MM.1S (cell line): ENCODE data around the gene PITPNM3.
A peak's percentile ranks its signal among the peaks of the same experiment; 100 is the strongest.

Experiments
- DNase-seq: peaks from one replicate; pipeline ENCODE4 v3.0.0-alpha.2; 2015
- H2AFZ ChIP-seq: fragments of 300-600 bp; sonication (generic); 2 replicates; pipeline ENCODE4 v1.6.0; 2016; ENCODE audit warnings: antibody characterized with exemption, low read length
- H3F3A ChIP-seq: fragments of 300-600 bp; sonication (generic); 2 replicates; pipeline ENCODE4 v1.6.1; 2016; ENCODE audit warnings: mild to moderate bottlenecking, antibody characterized with exemption, low read length, moderate library complexity, mixed read lengths; ENCODE audit not compliant: insufficient read depth
- H3K27ac ChIP-seq: fragments of 300-600 bp; sonication (generic); 2 replicates; pipeline ENCODE4 v1.5.1; 2016; ENCODE audit warnings: mild to moderate bottlenecking, low read length
- H3K27me3 ChIP-seq: fragments of 300-600 bp; sonication (generic); replicated peaks from 2 replicates; pipeline ENCODE4 v1.6.0; 2016; ENCODE audit warnings: low read length; ENCODE audit not compliant: insufficient read depth
- H3K36me3 ChIP-seq: fragments of 300-600 bp; sonication (generic); replicated peaks from 2 replicates; pipeline ENCODE4 v1.6.1; 2016; ENCODE audit warnings: mild to moderate bottlenecking, low read length, mixed read lengths; ENCODE audit not compliant: insufficient read depth
- H3K4me1 ChIP-seq: fragments of 300-600 bp; sonication (generic); 2 replicates; pipeline ENCODE4 v1.6.1; 2016; ENCODE audit warnings: low read length, mixed read lengths
- H3K4me2 ChIP-seq: fragments of 300-600 bp; sonication (generic); 2 replicates; pipeline ENCODE4 v1.6.0; 2016; ENCODE audit warnings: low read depth, low read length
- H3K4me3 ChIP-seq: fragments of 300-600 bp; sonication (generic); 2 replicates; pipeline ENCODE4 v1.5.1; 2016; ENCODE audit warnings: low read length, mixed read lengths
- H3K79me2 ChIP-seq: fragments of 300-600 bp; sonication (generic); 2 replicates; pipeline ENCODE4 v1.6.1; 2016; ENCODE audit warnings: mixed run types, low read length, mixed read lengths
- H3K9ac ChIP-seq: fragments of 300-600 bp; sonication (generic); 2 replicates; pipeline ENCODE4 v1.6.1; 2016; ENCODE audit warnings: low read length, mixed read lengths
- H3K9me2 ChIP-seq: fragments of 300-600 bp; sonication (generic); replicated peaks from 2 replicates; pipeline ENCODE4 v1.6.1; 2016; ENCODE audit warnings: mild to moderate bottlenecking, low read length, mixed read lengths; ENCODE audit not compliant: insufficient read depth
- H3K9me3 ChIP-seq: fragments of 300-600 bp; sonication (generic); replicated peaks from 2 replicates; pipeline ENCODE4 v1.6.1; 2016; ENCODE audit warnings: mild to moderate bottlenecking, low read length, mixed read lengths; ENCODE audit not compliant: insufficient read depth
- H4K20me1 ChIP-seq: fragments of 300-600 bp; sonication (generic); 2 replicates; pipeline ENCODE4 v1.6.1; 2016; ENCODE audit warnings: mild to moderate bottlenecking, low read length, moderate library complexity, mixed read lengths; ENCODE audit not compliant: insufficient read depth
- CTCF ChIP-seq: fragments of 300-600 bp; sonication (generic); IDR thresholded peaks from 2 replicates; pipeline ENCODE4 v1.5.1; 2016; ENCODE audit warnings: antibody characterized with exemption, low read length, mixed read lengths
- EZH2 ChIP-seq: fragments of 300-600 bp; sonication (generic); optimal IDR thresholded peaks from 2 replicates; pipeline ENCODE3; 2017; ENCODE audit warnings: low read depth, mild to moderate bottlenecking, antibody characterized with exemption, low read length, mixed read lengths
- EZH2phosphoT487 ChIP-seq: fragments of 300-600 bp; sonication (generic); IDR thresholded peaks from 2 replicates; pipeline ENCODE4 v1.6.1; 2018; ENCODE audit warnings: antibody characterized with exemption, low read length

PITPNM3 gene

DNA sequence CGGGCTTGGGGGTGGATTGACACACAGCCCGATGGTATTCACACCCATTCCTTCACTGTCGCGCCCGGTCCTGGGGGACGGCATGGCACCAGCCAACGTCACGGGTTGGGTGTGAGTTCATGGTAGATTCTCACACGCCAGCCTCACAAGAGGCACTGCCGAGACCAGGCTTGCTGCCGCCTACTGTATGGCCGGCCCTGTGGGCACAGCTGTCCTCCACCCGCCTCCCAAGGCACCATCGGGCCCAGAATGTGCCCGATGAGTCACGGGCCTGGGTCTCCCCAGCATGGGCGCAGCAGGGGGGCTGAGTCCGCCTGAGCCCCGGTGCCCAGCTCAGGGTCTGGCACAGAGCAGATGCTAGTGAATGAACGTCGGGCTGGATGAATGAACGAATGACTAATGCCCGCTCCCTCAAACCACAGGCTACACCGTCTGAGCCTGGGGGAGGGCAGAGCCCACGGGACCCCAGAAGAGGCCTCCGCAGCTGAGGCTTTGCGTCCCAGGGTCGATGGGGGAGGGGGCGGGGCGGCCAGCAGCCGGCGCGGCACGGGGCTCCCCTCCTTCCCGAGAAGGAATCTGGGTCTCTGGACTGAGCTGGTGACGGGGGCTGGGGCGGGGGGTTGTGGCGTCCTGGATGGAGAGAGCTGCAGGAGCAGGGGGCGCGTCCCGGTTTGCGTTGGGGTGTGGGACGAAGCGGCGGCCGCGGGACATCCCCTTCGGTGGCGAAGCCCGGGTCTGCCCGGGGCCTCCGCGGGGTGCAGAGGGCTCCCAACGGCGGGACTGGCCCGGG, 829 bp downstream of the PITPNM3 start:
- H3K27me3 ChIP-seq = peaks cover 51% of the 10 kb centered on the region
- no peak overlapping the region for H2AFZ ChIP-seq
- DNase-seq = no peak
- H3K9me2 ChIP-seq = no peaks in the 10 kb centered on the region
- no peaks in the 10 kb centered on the region for H3K36me3 ChIP-seq
- H3K4me2 ChIP-seq = peak overlapping the region; percentile 9; the same call in 1 of the 2 replicates
- H3K9me3 ChIP-seq = no peaks in the 10 kb centered on the region
- no peaks in the 10 kb centered on the region for H4K20me1 ChIP-seq
- H3K9ac ChIP-seq = no peak overlapping the region
- no peaks in the 10 kb centered on the region for H3K4me1 ChIP-seq
- TF ChIP-seq EZH2 (peak; percentile 91), CTCF (no peak), EZH2phosphoT487 (0 out of 2 replicates have a peak, but pooled peaks have one; percentile 49)
- H3K27ac ChIP-seq = no peak overlapping the region
- H3F3A ChIP-seq = no peaks in the 10 kb centered on the region
- no peaks in the 10 kb centered on the region for H3K79me2 ChIP-seq
- no peak overlapping the region for H3K4me3 ChIP-seq

- DNase-seq = no peak
- Histone ChIP-seq H3K9me2 (no peaks in the 10 kb centered on the region), H3K79me2 (no peaks in the 10 kb centered on the region), H3K9ac (no peak overlapping the region), H3K9me3 (no peaks in the 10 kb centered on the region), H4K20me1 (no peaks in the 10 kb centered on the region), H2AFZ (no peak overlapping the region), H3K36me3 (no peaks in the 10 kb centered on the region), H3K27ac (no peak overlapping the region), H3K4me3 (no peak overlapping the region), H3K4me2 (no peak overlapping the region), H3K4me1 (no peaks in the 10 kb centered on the region), H3K27me3 (peaks cover 51% of the 10 kb centered on the region), H3F3A (no peaks in the 10 kb centered on the region)
- no peak for TF ChIP-seq EZH2
These were observed 1.5 kb downstream of the PITPNM3 start for GRCh38 chr17:6554871-6555330.

DNA sequence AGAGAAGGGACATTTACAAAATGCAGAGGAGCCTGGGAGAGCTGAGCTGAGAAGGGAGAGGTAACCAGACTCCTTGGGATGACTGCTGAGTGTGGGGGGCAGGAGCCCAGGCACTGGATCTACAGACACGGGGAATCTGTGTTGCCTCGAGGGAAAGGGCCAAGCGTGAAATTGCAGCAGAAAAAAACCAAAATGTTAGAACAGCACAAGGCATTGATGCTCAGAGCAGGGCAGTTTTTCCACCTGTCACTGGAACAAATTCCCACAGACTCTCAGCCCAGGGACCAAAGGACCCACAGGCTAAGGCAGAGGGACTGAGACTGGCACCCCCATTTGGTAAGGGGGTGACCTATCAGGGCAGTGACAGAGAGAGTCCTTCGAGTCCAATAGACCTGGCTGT, 2.0 kb downstream of the PITPNM3 start:
- no peak overlapping the region for H3K9ac ChIP-seq
- no peak overlapping the region for H3K4me3 ChIP-seq
- H3K79me2 ChIP-seq = no peaks in the 10 kb centered on the region
- peaks cover 51% of the 10 kb centered on the region for H3K27me3 ChIP-seq
- H2AFZ ChIP-seq = no peak overlapping the region
- H3K27ac ChIP-seq = no peak overlapping the region
- no peak for DNase-seq
- no peaks in the 10 kb centered on the region for H3K36me3 ChIP-seq
- H3F3A ChIP-seq = no peaks in the 10 kb centered on the region
- TF ChIP-seq EZH2 = no peak
- no peak for TF ChIP-seq EZH2phosphoT487
- TF ChIP-seq CTCF = no peak
- no peaks in the 10 kb centered on the region for H3K9me2 ChIP-seq
- H3K9me3 ChIP-seq = no peaks in the 10 kb centered on the region
- H3K4me1 ChIP-seq = no peaks in the 10 kb centered on the region
- H3K4me2 ChIP-seq = no peak overlapping the region
- no peaks in the 10 kb centered on the region for H4K20me1 ChIP-seq

GRCh38 chr17:6551869-6552531, 4.4 kb downstream of the PITPNM3 start:
- H3K4me2 ChIP-seq = no peak overlapping the region
- H4K20me1 ChIP-seq = no peaks in the 10 kb centered on the region
- H3K4me3 ChIP-seq = no peak overlapping the region

More at GRCh38 chr17:6551869-6552531, 4.4 kb downstream of the PITPNM3 start:
- H3F3A ChIP-seq = no peaks in the 10 kb centered on the region
- TF ChIP-seq CTCF = no peak
- no peak overlapping the region for H3K27ac ChIP-seq
- no peaks in the 10 kb centered on the region for H3K9me2 ChIP-seq
- no peaks in the 10 kb centered on the region for H3K79me2 ChIP-seq
- H3K27me3 ChIP-seq = peaks cover 47% of the 10 kb centered on the region
- peaks cover 11% of the 10 kb centered on the region for H3K4me1 ChIP-seq
- no peak for DNase-seq
- H3K9me3 ChIP-seq = no peaks in the 10 kb centered on the region
- H3K36me3 ChIP-seq = no peaks in the 10 kb centered on the region
- no peak overlapping the region for H3K9ac ChIP-seq
- H2AFZ ChIP-seq = no peak overlapping the region
